ENCODE results near the gene RBM10.

Gene RBM10

DNA sequence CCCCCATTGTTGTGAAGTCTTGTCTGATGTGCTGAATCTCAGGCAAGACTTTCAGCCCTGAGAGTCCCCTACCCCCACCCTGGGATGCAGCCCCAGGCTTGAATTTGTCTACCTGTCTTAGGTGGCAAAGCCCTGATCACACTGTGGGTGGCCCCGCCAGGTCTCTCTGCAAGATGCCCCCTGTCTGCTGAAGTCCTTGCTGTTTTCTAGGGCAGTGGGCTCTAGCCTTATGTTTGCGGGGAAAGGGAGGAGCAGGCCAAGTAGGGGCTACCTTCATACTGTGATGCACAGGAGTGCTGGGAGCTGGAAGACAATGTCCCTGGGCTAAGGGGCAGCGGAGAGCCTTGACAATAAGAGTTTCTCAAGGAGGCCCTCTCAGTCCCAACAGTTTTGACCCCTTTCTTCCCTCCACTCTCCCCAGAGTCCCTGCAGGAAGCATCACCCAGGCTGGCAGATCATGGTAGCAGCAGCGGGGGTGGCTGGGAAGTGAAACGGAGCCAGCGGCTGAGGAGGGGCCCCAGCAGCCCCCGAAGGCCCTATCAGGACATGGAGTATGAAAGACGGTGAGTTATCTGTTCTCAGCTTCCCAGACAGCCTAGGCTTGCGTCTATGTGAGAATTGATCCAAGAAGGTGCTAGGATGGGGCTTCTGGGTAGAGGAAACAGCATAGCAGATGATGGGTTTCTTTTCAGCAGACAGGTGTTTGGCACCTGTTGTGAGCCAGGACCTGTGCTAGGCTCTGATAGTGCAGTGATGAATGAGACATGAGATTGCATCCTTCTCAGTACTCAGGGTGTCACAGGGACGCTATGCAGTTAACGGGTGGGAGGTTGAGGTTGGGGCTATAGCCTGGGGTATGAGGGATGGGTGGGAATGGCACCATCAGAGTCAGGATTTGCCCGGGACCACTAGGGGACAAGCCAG lies 2.2 kb downstream of the RBM10 start:
- no peak for DNase-seq (ENCODE audit: extremely low read depth in 1 of 2, low read depth in 1 of 2)

GRCh38 chrX:47148946-47149345 lies 3.9 kb downstream of the RBM10 start:
- no peak for DNase-seq (ENCODE audit: extremely low read depth in 1 of 2, low read depth in 1 of 2)

GRCh38 chrX:47151435-47151834 lies 6.4 kb downstream of the RBM10 start:
- DNase-seq (ENCODE audit: extremely low read depth in 1 of 2, low read depth in 1 of 2), result no peak

GRCh38 chrX:47156611-47157520 lies 11.8 kb downstream of the RBM10 start:
- no peak for DNase-seq (ENCODE audit: extremely low read depth in 1 of 2, low read depth in 1 of 2)

DNA sequence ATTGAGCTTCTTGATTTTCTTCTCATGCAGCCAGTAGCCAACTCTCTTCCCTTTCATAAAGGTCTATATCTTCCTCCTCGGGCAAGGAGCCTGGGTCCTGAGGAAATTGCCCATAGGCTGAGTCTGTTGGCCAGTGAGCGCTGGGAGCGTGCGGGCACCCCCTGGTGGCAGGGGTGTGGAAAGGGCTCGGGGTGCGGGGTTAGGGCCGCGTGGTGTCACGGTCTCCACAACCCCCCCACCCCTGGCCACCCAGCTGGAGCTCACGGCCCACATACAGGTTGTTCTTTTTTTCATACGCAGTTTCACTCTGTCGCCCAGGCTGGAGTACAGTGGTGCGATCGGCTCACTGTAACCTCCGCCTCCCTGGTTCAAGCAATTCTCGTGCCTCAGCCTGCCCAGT lies 13.1 kb downstream of the RBM10 start:
- DNase-seq (ENCODE audit: extremely low read depth in 1 of 2, low read depth in 1 of 2), result no peak

- DNase-seq (ENCODE audit: extremely low read depth in 1 of 2, low read depth in 1 of 2), result no peak
These were observed 13.8 kb downstream of the RBM10 start for GRCh38 chrX:47158781-47159180.

DNA sequence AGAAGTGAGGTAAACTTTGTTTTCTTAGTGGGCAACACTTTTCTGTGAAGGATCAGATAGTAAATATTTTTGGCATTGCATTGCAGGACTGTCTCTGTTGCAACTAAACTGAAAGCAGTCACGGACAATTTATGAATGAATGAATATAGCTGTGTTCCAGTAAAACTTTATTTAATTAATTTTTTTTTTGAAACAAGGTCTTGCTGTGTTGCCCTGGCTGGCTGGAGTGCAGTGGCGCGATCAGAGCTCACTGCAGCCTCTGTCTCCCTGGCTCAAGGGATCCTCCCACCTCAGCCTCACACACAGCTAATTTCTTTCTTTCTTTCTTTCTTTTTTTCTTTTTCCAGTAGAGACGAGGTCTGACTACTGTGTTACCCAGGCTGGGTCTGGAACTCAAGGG lies 15.8 kb downstream of the RBM10 start:
- DNase-seq (ENCODE audit: extremely low read depth in 1 of 2, low read depth in 1 of 2), result no peak

DNA sequence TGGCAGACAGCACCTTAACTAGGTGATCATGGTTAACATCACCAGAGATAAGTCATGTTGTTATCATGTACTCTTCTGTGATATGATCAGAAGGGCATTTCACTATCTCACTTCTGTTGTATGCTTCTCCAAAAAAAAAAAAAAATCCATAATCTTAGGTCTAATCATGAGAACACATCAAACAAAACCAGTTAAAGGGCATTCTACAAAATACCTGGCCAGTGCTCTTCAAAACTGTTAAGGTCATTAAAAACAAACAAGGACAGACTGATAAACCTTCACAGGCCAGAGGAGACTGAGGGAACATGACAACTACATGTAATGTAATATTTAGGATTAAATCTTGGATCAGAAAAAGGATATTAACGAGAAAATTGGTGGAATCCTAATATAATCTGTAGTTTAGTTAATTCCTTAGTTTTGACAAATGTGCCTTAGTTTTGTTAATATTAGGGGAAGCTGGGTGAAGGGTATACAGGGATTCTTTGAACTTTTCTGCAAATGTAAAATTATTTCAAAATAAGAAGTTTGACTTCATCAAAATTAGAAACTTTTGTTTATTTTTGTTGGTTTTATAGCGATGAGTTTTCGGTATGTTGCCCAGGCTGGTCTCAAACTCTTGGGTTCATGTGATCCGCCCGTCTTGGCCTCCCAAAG lies 18.0 kb downstream of the RBM10 start:
- DNase-seq (ENCODE audit: extremely low read depth in 1 of 2, low read depth in 1 of 2), result no peak

- DNase-seq (ENCODE audit: extremely low read depth in 1 of 2, low read depth in 1 of 2), result no peak
These were observed 19.4 kb downstream of the RBM10 start for GRCh38 chrX:47164420-47164819.

DNA sequence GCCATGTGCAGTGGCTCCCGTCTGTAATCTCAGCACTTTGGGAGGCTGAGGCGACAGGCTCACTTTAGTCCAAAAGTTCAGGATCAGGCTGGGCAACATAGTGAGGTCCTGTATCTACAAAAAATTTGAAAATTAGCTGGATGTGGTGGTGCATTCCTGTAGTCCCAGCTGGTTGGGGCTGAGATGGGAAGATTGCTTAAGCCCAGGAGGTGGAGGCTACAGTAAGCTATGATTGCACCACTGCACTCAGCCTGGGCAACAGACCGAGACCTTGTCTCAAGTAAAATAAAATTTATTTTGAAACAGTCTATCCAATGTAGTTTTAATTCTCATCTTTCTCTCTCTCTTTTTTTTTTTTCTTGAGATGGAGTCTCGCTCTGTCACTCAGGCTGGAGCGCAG lies 21.1 kb downstream of the RBM10 start:
- no peak for DNase-seq (ENCODE audit: extremely low read depth in 1 of 2, low read depth in 1 of 2)

- DNase-seq (ENCODE audit: extremely low read depth in 1 of 2, low read depth in 1 of 2), result no peak
These were observed 23.6 kb downstream of the RBM10 start for GRCh38 chrX:47168495-47169073.

DNA sequence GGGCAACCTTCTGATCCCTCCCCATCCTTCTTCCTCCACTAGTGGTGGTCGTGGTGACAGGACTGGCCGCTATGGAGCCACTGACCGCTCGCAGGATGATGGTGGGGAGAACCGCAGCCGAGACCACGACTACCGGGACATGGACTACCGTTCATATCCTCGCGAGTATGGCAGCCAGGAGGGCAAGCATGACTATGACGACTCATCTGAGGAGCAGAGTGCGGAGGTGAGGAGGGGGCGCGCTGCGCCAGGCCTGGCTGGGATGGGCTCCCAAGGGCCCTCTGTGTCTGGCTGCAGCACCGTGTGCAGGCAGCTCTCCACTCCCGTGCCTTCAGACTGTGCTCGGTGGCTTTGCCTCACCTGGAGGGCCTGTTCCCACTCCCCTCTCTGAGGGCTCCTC lies 24.3 kb downstream of the RBM10 start:
- DNase-seq (ENCODE audit: extremely low read depth in 1 of 2, low read depth in 1 of 2), result no peak

- DNase-seq (ENCODE audit: extremely low read depth in 1 of 2, low read depth in 1 of 2), result no peak
These were observed 24.9 kb downstream of the RBM10 start for GRCh38 chrX:47169726-47170515.

DNA sequence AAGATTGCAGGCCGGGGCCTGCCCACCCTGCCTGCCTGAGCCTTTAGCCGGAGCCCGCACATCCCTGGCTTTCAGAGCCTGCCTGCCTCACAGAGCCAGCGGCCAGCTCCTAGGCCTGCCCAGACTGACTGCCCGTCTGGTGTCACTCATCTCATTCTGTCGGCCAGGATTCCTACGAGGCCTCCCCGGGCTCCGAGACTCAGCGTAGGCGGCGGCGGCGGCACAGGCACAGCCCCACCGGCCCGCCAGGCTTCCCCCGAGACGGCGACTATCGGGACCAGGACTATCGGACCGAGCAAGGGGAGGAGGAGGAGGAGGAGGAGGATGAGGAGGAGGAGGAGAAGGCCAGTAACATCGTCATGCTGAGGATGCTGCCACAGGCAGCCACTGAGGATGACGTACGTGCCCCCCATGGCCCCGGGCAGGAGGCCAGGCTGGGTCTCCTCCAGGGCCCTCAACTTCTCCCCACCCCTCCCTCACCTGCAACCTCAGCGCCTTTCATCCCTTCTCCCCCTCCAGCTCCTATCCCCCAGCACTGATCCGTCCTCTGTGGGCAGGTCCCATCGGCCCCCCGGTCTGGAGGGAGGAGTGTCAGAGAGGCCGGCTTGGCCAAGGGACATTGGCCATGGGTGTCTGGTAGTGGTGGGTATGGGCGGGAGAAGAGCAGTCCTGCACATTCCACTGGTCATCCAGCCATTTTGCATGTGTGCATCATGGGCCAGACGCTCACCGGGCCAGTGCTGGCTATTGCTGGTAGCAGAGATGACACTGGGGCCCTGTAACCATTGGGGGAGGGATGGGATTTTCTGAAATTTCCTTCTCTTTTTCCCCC lies 26.1 kb downstream of the RBM10 start:
- no peak for DNase-seq (ENCODE audit: extremely low read depth in 1 of 2, low read depth in 1 of 2)

GRCh38 chrX:47171996-47172395 lies 27.0 kb downstream of the RBM10 start:
- no peak for DNase-seq (ENCODE audit: extremely low read depth in 1 of 2, low read depth in 1 of 2)

DNA sequence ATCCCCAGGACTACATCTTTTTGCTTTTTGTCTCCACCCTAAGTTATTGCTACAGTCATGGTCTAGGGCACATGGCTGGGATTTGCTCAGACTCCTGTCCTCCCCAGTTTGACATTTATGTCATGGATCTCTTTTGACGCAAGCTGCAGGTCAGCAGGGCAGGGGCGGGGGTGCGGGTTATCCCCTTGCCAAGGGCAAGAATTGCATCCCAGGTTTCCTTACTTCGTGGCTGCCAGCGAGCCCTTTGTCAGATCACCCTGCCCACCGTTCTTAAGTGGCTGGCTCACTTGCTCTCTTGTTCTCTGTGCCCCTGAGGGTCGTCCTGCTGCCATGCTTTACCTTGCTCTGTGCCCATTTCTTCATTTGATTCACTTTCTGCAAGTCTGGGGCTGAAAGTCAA lies 27.5 kb downstream of the RBM10 start:
- no peak for DNase-seq (ENCODE audit: extremely low read depth in 1 of 2, low read depth in 1 of 2)

DNA sequence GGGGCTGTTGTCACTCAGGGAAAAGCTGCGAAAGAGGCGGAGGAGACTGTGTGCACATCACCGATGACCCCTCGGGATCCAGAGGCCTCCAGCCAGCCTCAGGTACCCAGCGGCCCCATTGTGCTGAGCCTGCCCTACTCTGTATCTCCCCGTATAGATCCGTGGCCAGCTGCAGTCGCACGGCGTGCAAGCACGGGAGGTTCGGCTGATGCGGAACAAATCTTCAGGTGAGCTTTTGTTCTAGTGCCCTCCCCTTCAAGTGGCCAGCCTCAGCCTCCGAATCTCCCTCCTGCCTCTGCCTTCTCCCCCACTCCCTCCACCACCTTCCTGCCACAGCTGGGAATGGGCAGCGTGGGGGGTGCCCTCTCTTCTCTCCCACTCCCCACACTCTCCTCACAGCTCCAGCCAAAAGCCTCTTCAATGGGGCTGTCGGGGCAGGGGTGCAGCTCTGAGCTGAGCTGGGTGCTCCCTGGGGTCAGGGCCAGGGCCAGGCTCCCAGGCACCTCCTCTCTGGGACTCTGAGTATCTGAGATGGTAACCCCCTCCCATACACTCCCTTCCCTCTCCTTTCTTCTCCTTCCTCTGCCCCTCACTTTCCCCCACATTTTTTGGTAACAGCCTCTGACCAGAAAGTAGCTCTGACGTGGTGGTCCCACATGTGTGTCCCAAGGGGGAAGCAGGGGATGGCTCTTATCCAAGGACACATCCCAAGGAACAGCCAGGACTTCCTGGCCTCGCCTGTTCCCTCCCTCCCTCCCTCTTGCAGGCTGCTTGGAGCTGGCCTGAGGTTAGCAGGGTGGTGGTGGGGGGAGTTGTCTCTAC lies 28.2 kb downstream of the RBM10 start:
- no peak for DNase-seq (ENCODE audit: extremely low read depth in 1 of 2, low read depth in 1 of 2)

DNA sequence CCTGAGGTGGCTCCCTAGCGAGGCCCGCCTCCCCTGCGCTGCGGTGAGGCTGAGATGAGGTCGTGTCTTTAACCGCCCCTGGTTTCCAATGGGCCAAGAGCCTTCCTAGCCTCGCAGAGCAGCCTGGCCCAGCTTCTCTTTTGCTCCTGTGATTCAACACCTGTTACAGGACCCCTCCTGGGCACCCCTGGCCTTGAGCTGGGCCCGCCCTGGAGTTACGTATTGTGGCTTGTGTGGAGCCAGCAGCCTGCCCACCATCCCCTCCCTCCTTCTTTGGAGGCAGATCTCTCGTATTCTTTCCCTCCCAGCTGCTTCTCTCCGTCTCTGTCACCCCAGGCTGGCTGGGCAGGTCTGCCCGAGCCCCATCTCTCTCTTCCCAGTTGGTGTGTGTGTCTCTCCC lies 29.4 kb downstream of the RBM10 start:
- no peak for DNase-seq (ENCODE audit: extremely low read depth in 1 of 2, low read depth in 1 of 2)

All from stimulated activated CD8-positive, alpha-beta memory T cell treated with anti-CD3 and anti-CD28 coated beads, Interleukin-7, amount 100 ng/mL, for 48 hours (primary cell).